ENCODE measurements around the gene ZNF780A. TPM values are rescaled to one million over a fixed set of nuclear protein-coding genes. Genes with fewer than 3 reads are reported as not detected.

The ZNF780A gene
- polyA plus RNA-seq (2011; rRNA removed) (4.2 and 8.1 TPM in 2 replicates), polyA minus RNA-seq (2011; rRNA and poly(A)+ RNA removed) (5.8 and 7.7 TPM in 2 replicates)

GRCh38 chr19:40090241-40091204 is at the start of gene ZNF780A:
Gene ZNF780A (minus strand): TSS chr19:40090943. CDS start chr19:40084753, 6,190 bp downstream.
- CTCF ChIA-PET, result interaction anchor here (0.6 to 1.6 kb wide), 2 partner anchors 247 to 841 kb away, joined by 3 to 4 read pairs; no protein-coding TSS in a partner anchor

GRCh38 chr19:40139533-40140287 is 49.0 kb upstream of the ZNF780A start:
- CTCF ChIA-PET, result interaction anchor here (0.7 to 3.9 kb wide), 22 partner anchors 8 to 511 kb away, joined by 3 to 27 read pairs (median 4); partner anchors contain the start of gene TTC9B
- DNase-seq (ENCODE audit: low read depth), result peak; percentile 2
- no peak overlapping the region for H3K4me3 ChIP-seq (ENCODE audit: low read depth, low read length)
- H3K36me3 ChIP-seq (ENCODE audit: control insufficient read depth, insufficient read depth, low read length), result no peaks in the 10 kb centered on the region
- H3K27me3 ChIP-seq (ENCODE audit: control insufficient read depth, insufficient read depth, low read length), result peaks cover 4% of the 10 kb centered on the region; the same call in 1 of the 2 replicates
- peak; percentile 68 for TF ChIP-seq CTCF (IDR thresholded peaks at IDR 0.05; ENCODE audit: insufficient read depth, low read depth, low read length)
- POLR2A ChIA-PET, result no interaction called here

More at GRCh38 chr19:40090241-40091204, at the start of gene ZNF780A:
- DNase-seq (ENCODE audit: low read depth), result peak; percentile 19
- TF ChIP-seq CTCF (IDR thresholded peaks at IDR 0.05; ENCODE audit: insufficient read depth, low read depth, low read length), result no peak
- POLR2A ChIA-PET, result no interaction called here
- Histone ChIP-seq H3K4me3 (ENCODE audit: low read depth, low read length) (peak within 1 kb of the TSS; percentile 83), H3K36me3 (ENCODE audit: control insufficient read depth, insufficient read depth, low read length) (no peaks in the 10 kb centered on the region), H3K27me3 (ENCODE audit: control insufficient read depth, insufficient read depth, low read length) (no peaks in the 10 kb centered on the region; the same call in 1 of the 2 replicates)

GRCh38 chr19:40136818-40137217 is 46.1 kb upstream of the ZNF780A start:
- CTCF ChIA-PET, result interaction anchor here (0.6 to 1.4 kb wide), 2 partner anchors 29 to 83 kb away, joined by 3 read pairs; no protein-coding TSS in a partner anchor
- H3K4me3 ChIP-seq (ENCODE audit: low read depth, low read length), result no peak overlapping the region
- no peaks in the 10 kb centered on the region for H3K36me3 ChIP-seq (ENCODE audit: control insufficient read depth, insufficient read depth, low read length)
- no peak for DNase-seq (ENCODE audit: low read depth)
- POLR2A ChIA-PET, result no interaction called here
- peaks cover 5% of the 10 kb centered on the region for H3K27me3 ChIP-seq (ENCODE audit: control insufficient read depth, insufficient read depth, low read length)
- TF ChIP-seq CTCF (IDR thresholded peaks at IDR 0.05; ENCODE audit: insufficient read depth, low read depth, low read length), result no peak

GRCh38 chr19:40134866-40135265 is 44.1 kb upstream of the ZNF780A start:
- ChIA-PET CTCF (no interaction called here), POLR2A (no interaction called here)
- Histone ChIP-seq H3K36me3 (ENCODE audit: control insufficient read depth, insufficient read depth, low read length) (no peaks in the 10 kb centered on the region), H3K27me3 (ENCODE audit: control insufficient read depth, insufficient read depth, low read length) (peaks cover 5% of the 10 kb centered on the region), H3K4me3 (ENCODE audit: low read depth, low read length) (no peak overlapping the region)
- DNase-seq (ENCODE audit: low read depth), result no peak
- TF ChIP-seq CTCF (IDR thresholded peaks at IDR 0.05; ENCODE audit: insufficient read depth, low read depth, low read length), result no peak
